ENCODE results near the gene MAGEA2B.
"Not testable (repeated sequence)": the region's sequence is repeated elsewhere in the genome, so short reads cannot be mapped to it uniquely, and the experiment has no call there.

MAGEA2B gene, protein sequence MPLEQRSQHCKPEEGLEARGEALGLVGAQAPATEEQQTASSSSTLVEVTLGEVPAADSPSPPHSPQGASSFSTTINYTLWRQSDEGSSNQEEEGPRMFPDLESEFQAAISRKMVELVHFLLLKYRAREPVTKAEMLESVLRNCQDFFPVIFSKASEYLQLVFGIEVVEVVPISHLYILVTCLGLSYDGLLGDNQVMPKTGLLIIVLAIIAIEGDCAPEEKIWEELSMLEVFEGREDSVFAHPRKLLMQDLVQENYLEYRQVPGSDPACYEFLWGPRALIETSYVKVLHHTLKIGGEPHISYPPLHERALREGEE

DNA sequence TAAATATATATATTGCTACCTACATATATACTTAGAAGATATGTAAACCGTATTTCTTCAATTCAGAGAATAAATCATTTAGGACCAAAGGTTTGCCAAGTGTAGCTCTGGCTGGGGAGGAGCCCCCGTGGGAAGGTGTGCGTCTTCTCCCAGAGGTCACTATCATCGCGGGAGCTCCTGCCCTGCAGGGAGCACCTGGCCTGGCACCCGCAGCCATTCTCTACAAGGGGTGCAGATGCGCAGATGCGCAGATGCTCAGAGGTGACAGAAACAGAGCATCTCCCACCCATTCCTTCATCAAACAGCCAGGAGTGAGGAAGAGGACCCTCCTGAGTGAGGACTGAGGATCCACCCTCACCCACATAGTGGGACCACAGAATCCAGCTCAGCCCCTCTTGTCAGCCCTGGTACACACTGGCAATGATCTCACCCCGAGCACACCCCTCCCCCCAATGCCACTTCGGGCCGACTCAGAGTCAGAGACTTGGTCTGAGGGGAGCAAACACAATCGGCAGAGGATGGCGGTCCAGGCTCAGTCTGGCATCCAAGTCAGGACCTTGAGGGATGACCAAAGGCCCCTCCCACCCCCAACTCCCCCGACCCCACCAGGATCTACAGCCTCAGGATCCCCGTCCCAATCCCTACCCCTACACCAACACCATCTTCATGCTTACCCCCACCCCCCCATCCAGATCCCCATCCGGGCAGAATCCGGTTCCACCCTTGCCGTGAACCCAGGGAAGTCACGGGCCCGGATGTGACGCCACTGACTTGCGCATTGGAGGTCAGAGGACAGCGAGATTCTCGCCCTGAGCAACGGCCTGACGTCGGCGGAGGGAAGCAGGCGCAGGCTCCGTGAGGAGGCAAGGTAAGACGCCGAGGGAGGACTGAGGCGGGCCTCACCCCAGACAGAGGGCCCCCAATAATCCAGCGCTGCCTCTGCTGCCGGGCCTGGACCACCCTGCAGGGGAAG, at the start of gene MAGEA2B:
TSS of gene MAGEA2B (plus strand) at position 814 of the 973 bp plus-strand sequence. CDS start 2,479 bp downstream, outside the sequence.
- DNase-seq = not testable (repeated sequence)

GRCh38 chrX:152674135-152674534, 40.3 kb upstream of the MAGEA2B start:
- no peak for DNase-seq

- DNase-seq = not testable (repeated sequence)
These were observed 39.8 kb upstream of the MAGEA2B start for GRCh38 chrX:152674652-152675051.

DNA sequence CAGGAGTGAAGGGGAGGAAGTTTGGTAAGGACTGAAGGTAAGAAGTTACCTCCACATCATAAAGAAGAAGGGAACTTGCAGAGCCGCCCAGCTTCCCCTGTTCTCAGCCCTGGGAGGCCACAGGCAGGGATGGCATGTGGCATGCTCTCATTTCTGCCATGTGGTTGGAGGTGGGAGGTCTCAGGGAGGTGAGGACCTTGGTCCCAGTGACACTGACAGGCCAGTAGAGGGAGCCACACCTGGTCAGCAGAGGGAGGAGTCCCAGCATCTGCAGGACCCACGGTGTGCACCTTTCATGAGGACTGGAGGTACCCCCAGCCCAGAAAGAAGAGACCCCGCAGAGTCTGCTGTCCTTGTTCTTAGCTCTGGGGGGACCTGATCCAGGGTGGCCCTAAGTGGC, 33.4 kb upstream of the MAGEA2B start:
- not testable (repeated sequence) for DNase-seq

DNA sequence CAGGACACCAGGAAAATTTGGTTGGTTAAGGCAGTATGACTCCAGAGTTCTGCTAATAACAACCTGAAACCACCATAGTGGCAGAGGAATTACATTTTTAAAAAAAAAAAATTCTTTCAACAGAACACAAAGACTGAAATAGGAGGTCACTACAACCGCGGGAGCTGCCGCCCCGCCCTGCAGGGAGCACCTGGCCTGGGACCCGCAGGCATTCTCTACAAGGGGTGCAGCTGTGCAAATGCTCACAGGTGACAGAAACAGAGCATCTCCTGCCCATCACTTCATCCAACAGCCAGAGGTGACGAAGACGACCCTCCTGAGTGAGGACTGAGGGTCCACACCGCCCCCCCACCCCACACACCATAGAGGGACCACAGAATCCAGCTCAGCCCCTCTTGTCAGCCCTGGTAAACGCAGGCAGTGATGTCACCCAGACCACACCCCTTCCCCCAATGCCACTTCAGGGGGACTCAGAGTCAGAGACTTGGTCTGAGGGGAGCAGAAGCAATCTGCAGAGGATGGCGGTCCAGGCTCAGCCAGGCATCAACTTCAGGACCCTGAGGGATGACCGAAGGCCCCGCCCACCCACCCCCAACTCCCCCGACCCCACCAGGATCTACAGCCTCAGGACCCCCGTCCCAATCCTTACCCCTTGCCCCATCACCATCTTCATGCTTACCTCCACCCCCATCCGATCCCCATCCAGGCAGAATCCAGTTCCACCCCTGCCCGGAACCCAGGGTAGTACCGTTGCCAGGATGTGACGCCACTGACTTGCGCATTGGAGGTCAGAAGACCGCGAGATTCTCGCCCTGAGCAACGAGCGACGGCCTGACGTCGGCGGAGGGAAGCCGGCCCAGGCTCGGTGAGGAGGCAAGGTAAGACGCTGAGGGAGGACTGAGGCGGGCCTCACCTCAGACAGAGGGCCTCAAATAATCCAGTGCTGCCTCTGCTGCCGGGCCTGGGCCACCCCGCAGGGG, 16.2 kb upstream of the MAGEA2B start, which contains the start of gene MAGEA3:
TSS of gene MAGEA3 (plus strand) at position 843 of the 980 bp plus-strand sequence. CDS start 2,039 bp downstream, outside the sequence.
- DNase-seq = not testable (repeated sequence)

GRCh38 chrX:152700390-152700789, 14.0 kb upstream of the MAGEA2B start:
- peak; percentile 23 for DNase-seq

DNA sequence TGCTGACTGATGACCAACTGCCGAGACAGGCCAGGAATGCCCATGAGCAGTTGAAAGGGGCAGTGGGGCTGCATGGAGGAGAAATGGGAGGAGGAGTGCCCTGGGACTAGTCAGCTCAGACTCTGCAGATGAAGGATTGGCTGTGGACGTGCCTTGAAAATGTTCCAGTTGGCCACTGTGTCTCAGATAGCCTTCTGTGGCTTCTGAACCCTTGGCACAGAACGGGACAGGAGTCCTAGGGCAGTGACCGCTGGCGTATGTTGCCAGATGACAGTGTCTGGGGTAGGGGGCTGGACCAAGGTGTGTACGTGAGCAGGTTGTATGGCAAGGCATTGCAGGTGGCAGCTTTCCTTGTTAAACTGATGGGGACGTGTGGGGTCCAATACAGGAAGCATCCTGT, 7.9 kb upstream of the MAGEA2B start:
- not testable (repeated sequence) for DNase-seq

DNA sequence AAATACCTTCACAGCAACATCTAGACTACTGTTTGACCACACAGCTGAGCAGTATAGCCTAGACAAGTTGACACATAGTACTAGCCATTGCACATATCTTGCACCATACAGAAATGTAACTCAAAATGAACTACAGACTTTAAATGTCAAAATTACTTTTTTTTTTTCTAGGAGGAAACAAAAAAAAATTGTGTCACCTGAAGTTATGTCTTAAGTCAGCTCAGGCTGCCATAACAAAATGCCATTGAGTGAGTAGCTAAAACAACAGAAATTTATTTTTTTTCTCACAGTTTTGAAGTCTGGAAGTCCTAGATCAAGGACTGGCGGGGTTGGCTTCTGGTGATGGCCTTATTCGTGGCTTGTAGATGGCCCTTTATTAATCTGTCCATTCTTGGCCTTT, 5.3 kb upstream of the MAGEA2B start, which contains the start of gene CSAG2:
TSS of gene CSAG2 (minus strand) at position 101 of the 400 bp plus-strand sequence. CDS start 161 bp downstream, outside the sequence.
- not testable (repeated sequence) for DNase-seq

- DNase-seq = not testable (repeated sequence)
These were observed 1.2 kb upstream of the MAGEA2B start for GRCh38 chrX:152713195-152713594.

DNA sequence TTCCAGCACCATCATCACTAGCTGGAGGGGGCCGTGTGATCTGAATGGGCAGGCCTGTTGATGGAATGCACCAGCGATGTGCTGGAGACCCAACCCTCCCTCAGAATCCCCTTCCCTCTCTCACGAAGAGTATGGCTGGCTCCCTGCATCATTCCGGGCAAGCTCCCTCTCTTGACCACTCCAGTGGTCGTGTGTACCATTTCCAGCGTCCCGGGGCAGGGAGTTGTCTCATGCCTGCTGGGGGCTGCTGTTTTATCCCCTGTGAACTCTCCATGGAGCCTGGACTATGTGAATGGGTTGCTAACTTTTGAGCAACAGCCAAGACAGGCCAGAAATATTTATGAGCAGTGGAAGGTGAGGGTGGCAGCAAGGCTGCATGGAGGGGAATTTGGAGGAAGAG, 11.0 kb downstream of the MAGEA2B start:
- no peak for DNase-seq

DNA sequence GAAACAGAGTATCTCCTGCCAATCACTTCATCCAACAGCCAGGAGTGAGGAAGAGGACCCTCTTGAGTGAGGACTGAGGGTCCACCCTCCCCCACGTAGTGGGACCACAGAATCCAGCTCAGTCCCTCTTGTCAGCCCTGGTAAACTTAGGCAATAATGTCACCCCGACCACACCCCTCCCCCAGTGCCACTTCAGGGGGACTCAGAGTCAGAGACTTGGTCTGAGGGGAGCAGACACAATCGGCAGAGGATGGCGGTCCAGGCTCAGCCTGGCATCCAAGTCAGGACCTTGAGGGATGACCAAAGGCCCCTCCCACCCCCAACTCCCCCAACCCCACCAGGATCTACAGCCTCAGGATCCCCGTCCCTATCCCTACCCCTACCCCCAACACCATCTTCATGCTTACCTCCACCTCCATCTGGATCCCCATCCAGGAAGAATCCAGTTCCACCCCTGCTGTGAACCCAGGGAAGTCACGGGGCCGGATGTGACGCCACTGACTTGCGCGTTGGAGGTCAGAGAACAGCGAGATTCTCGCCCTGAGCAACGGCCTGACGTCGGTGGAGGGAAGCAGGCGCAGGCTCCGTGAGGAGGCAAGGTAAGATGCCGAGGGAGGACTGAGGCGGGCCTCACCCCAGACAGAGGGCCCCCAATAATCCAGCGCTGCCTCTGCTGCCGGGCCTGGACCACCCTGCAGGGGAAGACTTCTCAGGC, 19.0 kb downstream of the MAGEA2B start, which contains the start of the genes CSAG1 and MAGEA12:
TSS of gene CSAG1 (minus strand) at position 461 of the 715 bp plus-strand sequence. CDS start 1,261 bp downstream, outside the sequence.
TSS of gene MAGEA12 (plus strand) at position 497 of the 715 bp plus-strand sequence. CDS start 2,405 bp downstream, outside the sequence.
- no peak for DNase-seq

GRCh38 chrX:152734143-152734858, 19.9 kb downstream of the MAGEA2B start:
- not testable (repeated sequence) for DNase-seq

DNA sequence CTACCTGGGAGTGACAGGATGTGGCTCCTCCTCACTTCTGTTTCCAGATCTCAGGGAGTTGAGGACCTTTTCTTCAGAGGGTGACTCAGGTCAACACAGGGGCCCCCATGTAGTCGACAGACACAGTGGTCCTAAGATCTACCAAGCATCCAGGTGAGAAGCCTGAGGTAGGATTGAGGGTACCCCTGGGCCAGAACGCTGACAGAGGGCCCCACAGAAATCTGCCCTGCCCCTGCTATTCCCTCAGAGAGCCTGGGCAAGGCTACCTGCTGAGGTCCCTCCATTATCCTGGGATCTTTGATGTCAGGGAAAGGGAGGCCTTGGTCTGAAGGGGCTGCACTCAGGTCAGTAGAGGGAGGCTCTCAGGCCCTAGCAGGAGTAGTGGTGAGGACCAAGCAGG, 20.7 kb downstream of the MAGEA2B start:
- DNase-seq = no peak

DNA sequence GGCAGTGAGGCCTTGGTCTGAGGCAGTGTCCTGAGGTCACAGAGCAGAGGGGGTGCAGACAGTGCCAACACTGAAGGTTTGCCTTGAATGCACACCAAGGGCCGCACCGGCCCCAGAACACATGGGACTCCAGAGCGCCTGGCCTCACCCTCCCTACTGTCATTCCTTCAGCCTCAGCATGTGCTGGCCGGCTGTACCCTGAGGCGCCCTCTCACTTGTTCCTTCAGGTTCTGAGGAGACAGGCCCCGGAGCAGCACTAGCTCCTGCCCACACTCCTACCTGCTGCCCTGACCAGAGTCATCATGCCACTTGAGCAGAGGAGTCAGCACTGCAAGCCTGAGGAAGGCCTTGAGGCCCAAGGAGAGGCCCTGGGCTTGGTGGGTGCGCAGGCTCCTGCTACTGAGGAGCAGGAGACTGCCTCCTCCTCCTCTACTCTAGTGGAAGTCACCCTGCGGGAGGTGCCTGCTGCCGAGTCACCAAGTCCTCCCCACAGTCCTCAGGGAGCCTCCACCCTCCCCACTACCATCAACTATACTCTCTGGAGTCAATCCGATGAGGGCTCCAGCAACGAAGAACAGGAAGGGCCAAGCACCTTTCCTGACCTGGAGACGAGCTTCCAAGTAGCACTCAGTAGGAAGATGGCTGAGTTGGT, 21.6 kb downstream of the MAGEA2B start:
- no peak for DNase-seq

DNA sequence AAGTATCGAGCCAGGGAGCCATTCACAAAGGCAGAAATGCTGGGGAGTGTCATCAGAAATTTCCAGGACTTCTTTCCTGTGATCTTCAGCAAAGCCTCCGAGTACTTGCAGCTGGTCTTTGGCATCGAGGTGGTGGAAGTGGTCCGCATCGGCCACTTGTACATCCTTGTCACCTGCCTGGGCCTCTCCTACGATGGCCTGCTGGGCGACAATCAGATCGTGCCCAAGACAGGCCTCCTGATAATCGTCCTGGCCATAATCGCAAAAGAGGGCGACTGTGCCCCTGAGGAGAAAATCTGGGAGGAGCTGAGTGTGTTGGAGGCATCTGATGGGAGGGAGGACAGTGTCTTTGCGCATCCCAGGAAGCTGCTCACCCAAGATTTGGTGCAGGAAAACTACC, 22.1 kb downstream of the MAGEA2B start:
- DNase-seq = not testable (repeated sequence)

- DNase-seq = no peak
These were observed 24.1 kb downstream of the MAGEA2B start for GRCh38 chrX:152738560-152738959.

DNA sequence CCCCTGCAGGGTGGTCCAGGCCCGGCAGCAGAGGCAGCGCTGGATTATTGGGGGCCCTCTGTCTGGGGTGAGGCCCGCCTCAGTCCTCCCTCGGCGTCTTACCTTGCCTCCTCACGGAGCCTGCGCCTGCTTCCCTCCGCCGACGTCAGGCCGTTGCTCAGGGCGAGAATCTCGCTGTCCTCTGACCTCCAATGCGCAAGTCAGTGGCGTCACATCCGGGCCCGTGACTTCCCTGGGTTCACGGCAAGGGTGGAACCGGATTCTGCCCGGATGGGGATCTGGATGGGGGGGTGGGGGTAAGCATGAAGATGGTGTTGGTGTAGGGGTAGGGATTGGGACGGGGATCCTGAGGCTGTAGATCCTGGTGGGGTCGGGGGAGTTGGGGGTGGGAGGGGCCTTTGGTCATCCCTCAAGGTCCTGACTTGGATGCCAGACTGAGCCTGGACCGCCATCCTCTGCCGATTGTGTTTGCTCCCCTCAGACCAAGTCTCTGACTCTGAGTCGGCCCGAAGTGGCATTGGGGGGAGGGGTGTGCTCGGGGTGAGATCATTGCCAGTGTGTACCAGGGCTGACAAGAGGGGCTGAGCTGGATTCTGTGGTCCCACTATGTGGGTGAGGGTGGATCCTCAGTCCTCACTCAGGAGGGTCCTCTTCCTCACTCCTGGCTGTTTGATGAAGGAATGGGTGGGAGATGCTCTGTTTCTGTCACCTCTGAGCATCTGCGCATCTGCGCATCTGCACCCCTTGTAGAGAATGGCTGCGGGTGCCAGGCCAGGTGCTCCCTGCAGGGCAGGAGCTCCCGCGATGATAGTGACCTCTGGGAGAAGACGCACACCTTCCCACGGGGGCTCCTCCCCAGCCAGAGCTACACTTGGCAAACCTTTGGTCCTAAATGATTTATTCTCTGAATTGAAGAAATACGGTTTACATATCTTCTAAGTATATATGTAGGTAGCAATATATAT, 39.5 kb downstream of the MAGEA2B start, which contains the start of gene MAGEA2:
TSS of gene MAGEA2 (minus strand) at position 157 of the 965 bp plus-strand sequence. CDS start 2,479 bp downstream, outside the sequence.
- not testable (repeated sequence) for DNase-seq

- DNase-seq = not testable (repeated sequence)
These were observed 40.4 kb downstream of the MAGEA2B start for GRCh38 chrX:152754871-152755270.
